K562 (cell line): ENCODE data around the gene MZB1.

ENCODE experiments used
- CREB1 ChIP-seq, 2 experiments: sonication (generic) in 1 of 2; formaldehyde crosslinking in 1 of 2; IDR thresholded peaks; 2 replicates each; pipeline versions ENCODE4 v1.6.1 to v1.8.0; 2012 to 2022; ENCODE audit warnings: inconsistent platforms in 1 of 2, mild to moderate bottlenecking in 1 of 2, missing genetic modification reagents in 1 of 2, moderate library complexity in 1 of 2
- JUN ChIP-seq, 2 experiments: sonication (generic) in 1 of 2; formaldehyde crosslinking in 1 of 2; IDR thresholded peaks; 2 replicates each; pipeline versions ENCODE4 v1.6.1 to v1.8.0; 2012 to 2022; ENCODE audit warnings: borderline replicate concordance in 2 of 2, mild to moderate bottlenecking in 2 of 2, improper control_type of control experiment in 1 of 2, low read depth in 1 of 2, low read length in 1 of 2, missing genetic modification reagents in 1 of 2
- KDM4B ChIP-seq, 2 experiments: fragments of 450-650 bp in 1 of 2; sonication (generic) in 1 of 2; IDR thresholded peaks; 2 replicates each; pipeline ENCODE4 v1.6.1; 2016 to 2017; ENCODE audit warnings: borderline replicate concordance in 2 of 2, antibody characterized with exemption in 1 of 2, low read depth in 1 of 2, mild to moderate bottlenecking in 1 of 2
- TF ChIP-seq, protein P1 (sequence below), 3 experiments: IDR thresholded peaks in 2 of 3; conservative IDR thresholded peaks in 1 of 3; 2 replicates each; pipeline ENCODE4 v1.5.1; 2011 to 2012; ENCODE audit warnings: low read length in 3 of 3, mild to moderate bottlenecking in 3 of 3, control low read depth in 2 of 3, improper control_type of control experiment in 1 of 3, inconsistent platforms in 1 of 3, low read depth in 1 of 3, mixed read lengths in 1 of 3, moderate library complexity in 1 of 3; ENCODE audit not compliant: insufficient read depth in 2 of 3

DNA sequence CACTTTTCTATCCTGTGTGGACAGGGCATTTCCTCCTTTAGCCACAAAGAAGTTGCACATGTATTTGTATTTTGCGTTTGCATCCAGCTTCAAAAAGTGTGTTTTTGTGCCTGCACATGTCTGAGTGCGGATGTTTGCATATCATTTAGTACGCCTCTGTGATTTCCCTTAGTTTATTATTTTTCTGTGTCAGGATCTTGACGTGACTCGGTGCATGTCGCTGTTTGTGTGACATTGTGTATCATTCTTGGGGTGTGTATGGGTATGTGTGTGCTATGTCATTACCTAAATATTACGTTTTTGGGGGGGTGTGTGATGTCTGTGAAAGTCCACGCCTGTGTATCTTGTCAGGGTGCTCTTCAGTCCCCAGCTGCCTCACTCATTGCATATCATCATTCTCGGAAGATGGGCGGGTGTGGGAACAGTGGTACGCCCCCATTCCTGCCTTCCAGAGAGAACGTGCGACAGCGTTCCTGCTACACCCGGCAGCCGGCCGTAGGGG lies 48.5 kb downstream of the MZB1 start:
- TF ChIP-seq, protein P1, sequence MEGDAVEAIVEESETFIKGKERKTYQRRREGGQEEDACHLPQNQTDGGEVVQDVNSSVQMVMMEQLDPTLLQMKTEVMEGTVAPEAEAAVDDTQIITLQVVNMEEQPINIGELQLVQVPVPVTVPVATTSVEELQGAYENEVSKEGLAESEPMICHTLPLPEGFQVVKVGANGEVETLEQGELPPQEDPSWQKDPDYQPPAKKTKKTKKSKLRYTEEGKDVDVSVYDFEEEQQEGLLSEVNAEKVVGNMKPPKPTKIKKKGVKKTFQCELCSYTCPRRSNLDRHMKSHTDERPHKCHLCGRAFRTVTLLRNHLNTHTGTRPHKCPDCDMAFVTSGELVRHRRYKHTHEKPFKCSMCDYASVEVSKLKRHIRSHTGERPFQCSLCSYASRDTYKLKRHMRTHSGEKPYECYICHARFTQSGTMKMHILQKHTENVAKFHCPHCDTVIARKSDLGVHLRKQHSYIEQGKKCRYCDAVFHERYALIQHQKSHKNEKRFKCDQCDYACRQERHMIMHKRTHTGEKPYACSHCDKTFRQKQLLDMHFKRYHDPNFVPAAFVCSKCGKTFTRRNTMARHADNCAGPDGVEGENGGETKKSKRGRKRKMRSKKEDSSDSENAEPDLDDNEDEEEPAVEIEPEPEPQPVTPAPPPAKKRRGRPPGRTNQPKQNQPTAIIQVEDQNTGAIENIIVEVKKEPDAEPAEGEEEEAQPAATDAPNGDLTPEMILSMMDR (IDR thresholded peaks at IDR 0.05 in 2 of 3, conservative IDR thresholded peaks at IDR 0.05 in 1 of 3; ENCODE audit: insufficient read depth in 2 of 3, low read depth in 1 of 3, low read length in 3 of 3): no peak
- TF ChIP-seq JUN (IDR thresholded peaks at IDR 0.05; ENCODE audit: borderline replicate concordance, low read depth, low read length) (no peak), JUN (CRISPR knock-in tag; IDR thresholded peaks at IDR 0.05; ENCODE audit: borderline replicate concordance) (no peak), CREB1 (IDR thresholded peaks at IDR 0.05) (no peak), CREB1 (CRISPR knock-in tag; IDR thresholded peaks at IDR 0.05) (no peak), KDM4B (IDR thresholded peaks at IDR 0.05; ENCODE audit: borderline replicate concordance in 2 of 2, low read depth in 1 of 2) (no peak)
